Loucy (cell line): ENCODE data around the gene OSGIN1.

Source experiments
- H2AFZ ChIP-seq: fragments of 200-600 bp; sonication (generic); 2 replicates; pipeline ENCODE4 v1.6.0; 2016; ENCODE audit warnings: antibody characterized with exemption, mild to moderate bottlenecking, low read length, moderate library complexity
- H3F3A ChIP-seq: fragments of 200-600 bp; 2 replicates; pipeline ENCODE4 v1.6.0; 2016; ENCODE audit warnings: antibody characterized with exemption, low read depth, mild to moderate bottlenecking
- H3K27me3 ChIP-seq: fragments of 200-600 bp; sonication (generic); 2 replicates; pipeline ENCODE4 v1.6.1; 2014; ENCODE audit warnings: low read length, mild to moderate bottlenecking; ENCODE audit not compliant: insufficient read depth, poor library complexity, severe bottlenecking
- H3K36me3 ChIP-seq: fragments of 200-600 bp; sonication (generic); 2 replicates; pipeline ENCODE4 v1.6.1; 2016; ENCODE audit warnings: low read length; ENCODE audit not compliant: insufficient read depth
- H3K4me1 ChIP-seq: fragments of 200-600 bp; sonication (generic); 2 replicates; pipeline ENCODE4 v1.5.1; 2014; ENCODE audit warnings: low read length, mild to moderate bottlenecking; ENCODE audit not compliant: insufficient read depth, poor library complexity, severe bottlenecking
- H3K4me2 ChIP-seq: fragments of 200-600 bp; sonication (generic); 2 replicates; pipeline ENCODE4 v1.6.0; 2014; ENCODE audit warnings: antibody characterized with exemption, low read length, low read depth, mild to moderate bottlenecking; ENCODE audit not compliant: poor library complexity, severe bottlenecking
- H3K4me3 ChIP-seq: fragments of 200-600 bp; sonication (generic); 2 replicates; pipeline ENCODE4 v1.5.1; 2014; ENCODE audit warnings: low read length, mild to moderate bottlenecking, mixed read lengths; ENCODE audit not compliant: poor library complexity, severe bottlenecking
- H3K79me2 ChIP-seq: fragments of 200-600 bp; sonication (generic); 2 replicates; pipeline ENCODE4 v1.6.1; 2014; ENCODE audit warnings: low read length; ENCODE audit not compliant: insufficient read depth
- H3K9ac ChIP-seq: fragments of 200-600 bp; sonication (generic); 2 replicates; pipeline ENCODE4 v1.6.0; 2014; ENCODE audit warnings: mild to moderate bottlenecking, low read depth, low read length, moderate library complexity; ENCODE audit not compliant: poor library complexity, severe bottlenecking
- H3K9me2 ChIP-seq: fragments of 200-600 bp; sonication (generic); replicated peaks from 2 replicates; pipeline ENCODE4 v1.6.1; 2016; ENCODE audit warnings: low read depth, low read length, mixed read lengths
- H3K9me3 ChIP-seq: fragments of 200-600 bp; sonication (generic); 2 replicates; pipeline ENCODE4 v1.6.1; 2014; ENCODE audit warnings: mild to moderate bottlenecking, antibody characterized with exemption, low read length, low read depth; ENCODE audit not compliant: insufficient read depth
- H4K20me1 ChIP-seq: fragments of 200-600 bp; sonication (generic); 2 replicates; pipeline ENCODE4 v1.6.0; 2014; ENCODE audit warnings: antibody characterized with exemption, low read length, mild to moderate bottlenecking; ENCODE audit not compliant: insufficient read depth, poor library complexity, severe bottlenecking
- CTCF ChIP-seq: fragments of 200-600 bp; sonication (generic); conservative IDR thresholded peaks from 2 replicates; pipeline ENCODE4 v1.5.1; 2014; ENCODE audit warnings: mild to moderate bottlenecking, antibody characterized with exemption, low read length
- EZH2phosphoT487 ChIP-seq: fragments of 200-600 bp; IDR thresholded peaks from 2 replicates; pipeline ENCODE4 v1.6.1; 2018; ENCODE audit warnings: antibody characterized with exemption, mild to moderate bottlenecking, moderate library complexity, borderline replicate concordance

The OSGIN1 gene

DNA sequence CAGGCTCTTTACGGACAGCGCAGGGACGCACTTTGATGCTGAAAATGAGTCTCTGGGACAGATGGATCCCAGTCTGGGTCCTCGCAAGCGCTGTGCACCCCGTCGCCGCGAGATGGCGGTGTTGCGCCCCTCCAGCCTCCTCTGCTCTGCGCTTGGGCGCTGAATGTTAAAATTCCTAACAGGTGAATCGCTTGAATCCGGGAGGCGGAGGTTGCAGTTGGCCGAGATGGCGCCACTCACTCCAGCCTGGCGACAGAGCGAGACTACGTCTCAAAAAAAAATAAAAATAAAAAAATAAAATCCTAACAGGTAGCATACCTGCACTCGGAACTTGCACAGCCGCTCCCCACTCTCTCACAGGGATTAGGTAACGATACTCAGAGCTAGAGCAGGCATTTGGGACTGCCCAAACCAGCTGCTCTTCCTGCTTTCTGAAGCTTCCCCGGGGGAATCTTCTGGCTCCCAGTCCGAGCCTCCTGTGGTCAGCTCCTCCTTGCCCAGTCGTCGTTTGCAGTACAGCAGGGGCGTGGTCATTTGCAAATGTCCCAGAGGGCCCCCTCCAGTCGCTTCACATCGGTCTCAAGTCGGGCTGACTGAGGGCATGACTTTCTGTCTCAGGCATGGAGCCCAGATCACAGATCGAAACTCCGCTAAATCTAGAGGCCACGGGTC, 26.2 kb upstream of the OSGIN1 start:
- H3K27me3 ChIP-seq: no peaks in the 10 kb centered on the region
- no peaks in the 10 kb centered on the region for H3K79me2 ChIP-seq
- no peak overlapping the region for H2AFZ ChIP-seq
- H4K20me1 ChIP-seq: no peaks in the 10 kb centered on the region
- no peak overlapping the region for H3K4me2 ChIP-seq
- no peaks in the 10 kb centered on the region for H3F3A ChIP-seq
- no peak for TF ChIP-seq EZH2phosphoT487
- peak; percentile 80 for TF ChIP-seq CTCF
- no peak overlapping the region for H3K4me3 ChIP-seq
- H3K36me3 ChIP-seq: no peaks in the 10 kb centered on the region
- no peaks in the 10 kb centered on the region for H3K9me2 ChIP-seq
- H3K9ac ChIP-seq: no peak overlapping the region
- H3K4me1 ChIP-seq: no peaks in the 10 kb centered on the region
- H3K9me3 ChIP-seq: no peaks in the 10 kb centered on the region

DNA sequence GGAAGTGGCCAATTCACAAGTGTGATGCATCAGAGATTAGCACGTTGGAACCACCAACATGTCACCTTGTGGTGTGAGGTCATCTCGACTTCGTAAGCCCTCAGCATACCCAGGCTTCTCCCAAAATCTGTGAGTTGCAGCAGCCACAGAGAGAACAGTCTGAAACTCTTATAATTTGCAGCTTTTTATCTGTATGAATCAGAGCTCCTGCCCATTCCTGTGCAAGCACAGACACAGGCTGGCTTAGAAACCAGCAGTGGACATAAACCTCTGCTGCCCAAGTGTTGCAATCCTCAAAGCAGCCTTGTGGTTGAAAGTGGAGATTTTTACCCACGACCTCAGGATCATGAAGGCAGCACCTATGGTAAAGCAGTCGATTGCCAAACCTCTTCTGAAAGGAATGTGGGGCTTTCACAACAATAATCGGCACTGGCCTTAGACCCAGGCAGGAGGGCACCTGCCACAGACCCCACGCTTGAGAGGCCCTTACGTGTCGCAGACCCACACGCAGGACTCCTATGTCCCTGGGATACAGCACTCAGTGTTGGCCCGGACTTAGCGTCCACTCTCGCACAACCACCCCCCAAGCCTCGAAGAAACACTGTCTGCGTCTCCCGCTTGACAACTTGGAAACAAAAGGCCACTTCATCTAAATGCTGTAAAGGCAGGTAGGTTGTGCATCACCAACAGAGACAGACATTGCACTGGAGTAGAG, 24.5 kb upstream of the OSGIN1 start:
- Histone ChIP-seq H3K4me3 (no peak overlapping the region), H3K79me2 (no peaks in the 10 kb centered on the region), H3K4me2 (no peak overlapping the region), H3K4me1 (no peaks in the 10 kb centered on the region), H3K27me3 (no peaks in the 10 kb centered on the region), H3F3A (no peaks in the 10 kb centered on the region), H3K36me3 (no peaks in the 10 kb centered on the region), H3K9ac (no peak overlapping the region), H2AFZ (no peak overlapping the region), H3K9me2 (no peaks in the 10 kb centered on the region), H4K20me1 (no peaks in the 10 kb centered on the region), H3K9me3 (no peaks in the 10 kb centered on the region)
- TF ChIP-seq EZH2phosphoT487 (no peak), CTCF (no peak)

DNA sequence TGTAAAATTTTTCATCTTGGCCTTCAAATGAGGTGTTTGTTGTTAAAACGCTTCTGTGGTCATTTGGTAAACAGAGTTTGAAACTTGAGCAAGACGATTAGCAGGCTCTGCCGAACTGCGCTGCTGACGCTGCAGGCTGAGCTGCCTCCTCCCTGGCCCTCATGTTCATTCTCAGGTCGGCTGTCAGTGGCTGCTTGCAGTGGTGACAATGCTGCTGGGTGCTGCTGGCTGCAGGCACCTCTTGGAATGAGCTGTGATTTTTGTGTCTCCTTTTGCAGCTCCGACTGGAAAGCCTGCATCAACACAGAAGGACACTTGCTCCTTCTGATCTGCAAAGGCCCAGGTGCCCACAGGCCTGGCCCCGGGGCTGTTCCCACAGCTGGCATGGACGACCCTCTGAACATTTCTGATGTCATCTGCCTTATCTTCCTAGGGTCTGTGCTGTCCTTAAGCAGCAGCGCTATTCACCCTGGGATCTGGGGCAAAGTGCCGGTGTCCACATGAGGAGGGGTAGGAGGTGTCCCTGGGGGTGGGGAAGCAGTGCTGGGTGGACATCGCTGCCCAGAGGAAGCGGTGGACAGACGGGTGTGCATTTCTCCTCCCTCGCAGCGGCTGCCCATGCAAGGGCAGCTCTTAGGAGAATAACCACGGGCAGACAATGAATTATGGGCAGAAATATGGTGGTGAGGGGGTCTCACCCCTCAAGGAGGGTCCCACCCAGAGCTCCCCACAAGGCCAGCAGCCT, 23.1 kb upstream of the OSGIN1 start:
- no peaks in the 10 kb centered on the region for H4K20me1 ChIP-seq
- no peak overlapping the region for H3K4me2 ChIP-seq
- no peaks in the 10 kb centered on the region for H3K79me2 ChIP-seq
- no peak overlapping the region for H3K9ac ChIP-seq
- H3K36me3 ChIP-seq: no peaks in the 10 kb centered on the region
- no peaks in the 10 kb centered on the region for H3K27me3 ChIP-seq
- H3K9me2 ChIP-seq: no peaks in the 10 kb centered on the region
- no peak overlapping the region for H3K4me3 ChIP-seq
- no peaks in the 10 kb centered on the region for H3K4me1 ChIP-seq
- no peak overlapping the region for H2AFZ ChIP-seq
- H3K9me3 ChIP-seq: no peaks in the 10 kb centered on the region
- H3F3A ChIP-seq: no peaks in the 10 kb centered on the region
- no peak for TF ChIP-seq EZH2phosphoT487
- no peak for TF ChIP-seq CTCF
